Lower leg skin (tissue), 3 donors: ENCODE results near the gene DNAJC12.

Experiments used
- POLR2A ChIP-seq, 2 donors: fragments of 450-650 bp; IDR thresholded peaks; one replicate each; pipeline ENCODE4 v1.6.1; 2016 to 2017; ENCODE audit warnings: antibody characterized with exemption in 2 of 2, mild to moderate bottlenecking in 1 of 2, moderate library complexity in 1 of 2
- TF ChIP-seq, protein P1 (sequence below), 3 donors: fragments of 450-650 bp; IDR thresholded peaks; one replicate each; pipeline ENCODE4 v1.5.1; 2016; ENCODE audit warnings: antibody characterized with exemption in 3 of 3, mild to moderate bottlenecking in 3 of 3, moderate library complexity in 2 of 3

DNA sequence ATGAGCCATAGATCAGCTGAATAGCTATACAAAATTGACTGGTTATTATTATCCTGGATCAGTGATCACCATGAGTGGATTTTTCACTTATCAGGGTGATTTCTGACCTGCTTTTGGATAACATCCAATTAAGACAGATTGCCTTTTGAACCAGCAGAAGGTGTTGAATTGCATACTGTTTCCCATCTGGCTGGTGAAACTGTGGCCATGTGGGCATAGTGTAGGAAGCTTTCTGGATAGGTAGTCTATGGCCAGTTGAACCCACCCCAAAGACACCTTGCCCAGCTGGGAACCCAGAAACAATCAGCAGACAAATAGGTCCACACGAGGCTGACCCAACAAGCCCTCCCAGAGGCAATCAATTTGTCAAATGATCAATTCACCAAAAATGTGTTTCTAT lies 29.3 kb downstream of the DNAJC12 start:
- TF ChIP-seq, protein P1, sequence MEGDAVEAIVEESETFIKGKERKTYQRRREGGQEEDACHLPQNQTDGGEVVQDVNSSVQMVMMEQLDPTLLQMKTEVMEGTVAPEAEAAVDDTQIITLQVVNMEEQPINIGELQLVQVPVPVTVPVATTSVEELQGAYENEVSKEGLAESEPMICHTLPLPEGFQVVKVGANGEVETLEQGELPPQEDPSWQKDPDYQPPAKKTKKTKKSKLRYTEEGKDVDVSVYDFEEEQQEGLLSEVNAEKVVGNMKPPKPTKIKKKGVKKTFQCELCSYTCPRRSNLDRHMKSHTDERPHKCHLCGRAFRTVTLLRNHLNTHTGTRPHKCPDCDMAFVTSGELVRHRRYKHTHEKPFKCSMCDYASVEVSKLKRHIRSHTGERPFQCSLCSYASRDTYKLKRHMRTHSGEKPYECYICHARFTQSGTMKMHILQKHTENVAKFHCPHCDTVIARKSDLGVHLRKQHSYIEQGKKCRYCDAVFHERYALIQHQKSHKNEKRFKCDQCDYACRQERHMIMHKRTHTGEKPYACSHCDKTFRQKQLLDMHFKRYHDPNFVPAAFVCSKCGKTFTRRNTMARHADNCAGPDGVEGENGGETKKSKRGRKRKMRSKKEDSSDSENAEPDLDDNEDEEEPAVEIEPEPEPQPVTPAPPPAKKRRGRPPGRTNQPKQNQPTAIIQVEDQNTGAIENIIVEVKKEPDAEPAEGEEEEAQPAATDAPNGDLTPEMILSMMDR (IDR thresholded peaks at IDR 0.05) = no peak
- no peak for TF ChIP-seq POLR2A (IDR thresholded peaks at IDR 0.05)
